NCI-H2107 (cell line): Measurements from ENCODE around the gene PASK.
"Not testable (repeated sequence)": the region's sequence is repeated elsewhere in the genome, so short reads cannot be mapped to it uniquely, and the experiment has no call there.

Experiments
- DNase-seq: peaks from one replicate; lab custom pipeline; 2025; lab: John Stamatoyannopoulos, UW

Gene PASK

DNA sequence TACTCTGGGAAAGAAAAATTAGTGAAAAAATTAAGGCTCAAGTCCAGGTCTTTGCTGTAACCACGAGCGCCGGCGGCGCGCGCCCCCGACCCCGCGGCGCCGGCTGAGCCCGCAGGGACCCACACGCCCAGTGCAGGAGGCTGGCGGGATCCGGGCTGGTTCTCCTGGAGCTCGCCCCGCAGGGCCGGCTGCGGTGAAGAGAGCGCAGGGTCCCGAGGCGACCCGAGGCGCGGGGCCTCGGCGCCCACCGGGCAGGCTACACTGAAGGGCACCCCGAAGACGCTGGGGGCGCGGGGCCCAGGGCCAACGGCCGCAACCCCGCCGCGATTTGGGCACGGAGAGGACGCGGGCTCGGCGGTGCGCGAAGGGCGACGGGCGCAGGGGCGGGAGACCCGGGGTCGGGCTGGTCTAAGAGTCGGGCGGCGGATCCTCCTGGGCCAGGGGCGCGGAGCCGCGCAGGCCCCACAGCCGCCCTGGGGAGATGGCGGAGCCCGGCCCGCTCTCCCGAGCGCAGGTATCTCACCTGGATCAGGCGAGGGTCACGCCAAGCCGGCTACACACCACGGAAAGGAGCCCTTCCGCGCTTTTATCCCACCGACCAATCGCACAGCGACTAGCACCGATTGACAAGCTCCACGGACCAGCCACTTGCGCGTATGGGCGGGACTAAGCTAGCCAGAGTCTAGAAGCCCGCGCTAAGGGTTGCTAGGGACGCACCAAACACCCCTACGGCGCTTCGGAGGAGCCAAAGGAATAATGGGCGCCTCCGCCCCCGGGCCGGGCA, at the start of gene PASK:
TSS of gene PASK (minus strand) at position 582 of the 784 bp plus-strand sequence. CDS start 6,440 bp downstream, outside the sequence.
- peak; percentile 90 for DNase-seq

DNA sequence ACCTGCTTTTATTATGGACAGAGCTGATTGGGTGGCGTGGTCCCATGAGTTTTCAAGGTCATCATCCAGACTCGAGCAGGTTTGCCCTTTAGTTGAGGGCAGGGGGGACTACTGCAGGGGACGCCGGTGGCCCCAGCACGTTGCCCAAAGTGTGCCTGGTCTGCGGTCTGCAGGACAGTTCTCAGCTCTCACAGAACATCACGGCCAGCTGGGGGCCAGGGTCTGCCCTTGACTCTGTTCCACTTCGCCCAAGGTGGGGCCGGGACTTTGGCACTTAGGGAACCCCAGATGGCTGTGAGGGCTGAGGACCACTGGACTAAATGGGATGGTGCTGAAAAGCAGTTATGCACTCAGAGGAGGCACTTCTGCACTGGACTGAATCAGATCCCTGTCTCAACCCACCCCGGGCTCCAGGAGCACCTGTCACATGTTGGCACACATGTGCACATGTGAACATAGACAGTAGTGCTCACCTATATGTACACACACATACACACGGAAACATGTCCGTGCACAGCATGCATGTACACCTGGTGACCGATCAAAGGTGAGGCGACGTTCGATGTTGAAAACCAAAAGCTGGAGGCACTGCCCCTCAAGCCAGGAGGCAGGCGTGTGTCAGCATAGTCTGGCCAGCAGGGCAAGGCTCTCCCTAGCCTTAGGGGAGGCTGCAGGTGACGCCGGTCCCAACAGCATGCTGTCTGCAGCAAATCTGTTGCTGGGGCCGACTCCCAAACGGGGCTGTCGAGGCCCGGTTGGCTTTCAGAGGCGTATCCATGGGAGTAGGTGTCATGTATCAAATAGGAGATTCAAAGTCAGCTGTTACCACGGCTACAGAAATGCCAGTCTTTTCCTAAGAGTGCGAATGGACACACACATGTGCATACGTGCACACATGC, 49.4 kb upstream of the PASK start:
- DNase-seq: no peak

DNA sequence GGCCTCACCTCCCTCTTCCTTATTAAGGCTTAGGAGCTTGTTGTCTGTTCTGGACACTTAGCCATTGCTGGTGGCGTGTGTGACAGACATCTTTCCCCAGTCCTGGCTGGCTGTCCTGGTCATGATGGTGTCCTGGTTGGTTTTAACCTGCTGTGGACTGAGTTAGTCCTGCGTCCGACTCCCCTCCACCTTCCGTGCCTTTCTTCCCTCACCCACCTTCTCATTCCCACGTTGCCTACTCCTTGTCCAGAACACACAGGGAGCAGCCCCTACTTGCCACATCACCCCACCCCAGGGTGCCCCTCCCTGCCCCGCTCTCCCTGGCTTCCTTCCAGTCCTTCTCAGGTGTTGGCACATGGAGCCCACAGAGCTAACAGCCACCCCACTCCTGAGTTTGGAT, 48.7 kb upstream of the PASK start:
- DNase-seq: no peak

DNA sequence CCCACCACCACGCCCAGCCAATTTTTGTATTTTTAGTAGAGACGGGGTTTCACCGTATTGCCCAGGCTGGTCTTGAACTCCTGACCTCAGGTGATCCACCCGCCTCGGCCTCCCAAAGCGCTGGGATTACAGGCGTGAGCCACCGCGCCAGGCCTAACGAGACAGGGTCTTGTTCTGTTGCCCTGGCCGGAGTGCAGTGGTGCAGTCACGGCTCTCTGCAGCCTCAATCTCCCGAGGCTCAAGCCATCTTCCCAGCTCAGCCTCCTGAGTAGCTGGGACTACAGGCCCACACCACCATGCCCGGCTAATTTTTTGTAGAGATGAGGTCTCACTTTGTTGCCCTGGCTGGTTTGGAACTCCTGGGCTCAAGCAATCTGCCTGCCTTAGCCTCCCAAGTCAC, 48.0 kb upstream of the PASK start:
- DNase-seq: not testable (repeated sequence)

DNA sequence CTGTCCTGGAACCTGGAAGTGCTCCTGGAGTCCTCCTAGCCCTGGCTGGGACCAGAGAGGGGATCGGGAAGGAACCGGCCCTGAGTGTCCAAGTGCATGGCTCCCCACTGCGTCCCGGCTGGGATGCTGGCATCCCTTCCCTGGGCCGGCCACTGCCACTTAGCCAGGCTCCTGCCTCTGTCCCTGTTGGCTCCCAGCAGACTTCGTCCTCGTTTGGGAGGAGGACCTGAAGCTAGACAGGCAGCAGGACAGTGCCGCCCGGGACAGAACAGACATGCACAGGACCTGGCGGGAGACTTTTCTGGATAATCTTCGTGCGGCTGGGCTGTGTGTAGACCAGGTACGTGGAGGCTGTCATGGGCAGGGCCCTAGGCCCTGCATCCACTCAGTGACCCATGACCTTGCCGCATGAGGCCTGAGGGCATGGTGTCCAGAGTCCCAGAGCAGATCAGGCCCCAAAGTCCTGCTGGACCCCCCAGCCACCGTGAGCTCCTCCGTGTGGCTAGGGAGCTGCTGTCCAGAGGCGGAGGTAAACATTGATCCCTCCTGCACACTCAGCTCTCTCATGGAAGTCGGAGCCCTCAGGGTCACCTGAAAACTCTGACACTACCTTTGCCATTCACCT, 46.3 kb upstream of the PASK start:
- DNase-seq: no peak

DNA sequence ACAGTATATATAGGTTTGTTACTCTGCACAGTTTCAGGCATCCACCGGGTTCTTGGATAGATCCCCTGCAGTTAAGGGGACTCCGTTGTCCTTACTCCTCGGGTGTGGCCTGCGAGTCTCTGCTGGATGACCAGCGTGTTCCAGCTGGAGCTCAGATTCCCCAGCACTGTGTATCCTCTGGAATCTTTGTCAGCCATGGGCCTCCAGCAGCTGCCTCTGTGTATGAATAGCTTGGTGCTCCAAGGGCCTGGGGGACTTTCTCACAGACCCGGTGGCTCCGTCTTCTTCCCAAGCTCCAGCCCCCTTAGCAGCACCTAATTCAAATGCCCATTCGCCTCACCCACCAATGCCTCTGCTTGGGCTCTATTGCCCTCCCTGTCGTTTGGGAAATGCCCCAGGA, 45.5 kb upstream of the PASK start:
- no peak for DNase-seq

DNA sequence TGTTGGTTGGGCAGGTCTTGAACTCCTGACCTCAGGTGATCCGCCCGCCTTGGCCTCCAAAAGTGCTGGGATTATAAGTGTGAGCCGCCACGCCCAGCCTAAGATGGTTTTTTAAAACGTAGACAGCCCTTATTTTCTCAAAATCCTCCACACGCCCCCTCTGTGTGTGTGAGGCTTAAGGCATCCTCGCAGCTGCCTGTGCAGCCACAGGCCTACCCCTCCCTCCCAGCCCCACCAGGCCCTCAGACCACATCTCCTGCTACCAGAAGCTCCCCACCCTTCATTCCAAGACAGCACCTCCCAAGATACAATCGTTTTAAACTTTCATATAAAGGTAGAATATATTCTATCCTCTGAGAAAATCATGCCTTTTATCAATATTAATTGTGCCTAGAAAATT, 44.0 kb upstream of the PASK start:
- no peak for DNase-seq

DNA sequence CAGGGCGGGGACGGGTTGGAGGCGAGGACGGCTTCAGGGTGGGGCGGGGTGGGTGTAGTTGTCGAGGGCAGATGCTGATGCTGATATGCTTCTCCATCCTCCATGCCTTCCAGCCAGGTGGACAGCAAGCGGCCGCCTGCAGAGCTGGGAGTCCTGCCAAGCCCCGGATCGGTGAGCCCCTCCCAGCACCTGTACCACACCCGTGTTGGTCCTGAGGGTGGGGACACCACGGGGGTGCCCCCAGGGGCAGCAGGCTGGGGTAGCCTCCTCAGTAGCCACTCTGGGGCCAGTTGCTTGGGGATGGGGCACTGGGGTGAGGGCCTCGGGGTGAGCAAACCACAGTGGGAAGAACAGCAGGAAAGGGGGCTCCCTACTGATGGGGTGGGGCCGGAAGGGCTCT, 41.8 kb upstream of the PASK start:
- no peak for DNase-seq

DNA sequence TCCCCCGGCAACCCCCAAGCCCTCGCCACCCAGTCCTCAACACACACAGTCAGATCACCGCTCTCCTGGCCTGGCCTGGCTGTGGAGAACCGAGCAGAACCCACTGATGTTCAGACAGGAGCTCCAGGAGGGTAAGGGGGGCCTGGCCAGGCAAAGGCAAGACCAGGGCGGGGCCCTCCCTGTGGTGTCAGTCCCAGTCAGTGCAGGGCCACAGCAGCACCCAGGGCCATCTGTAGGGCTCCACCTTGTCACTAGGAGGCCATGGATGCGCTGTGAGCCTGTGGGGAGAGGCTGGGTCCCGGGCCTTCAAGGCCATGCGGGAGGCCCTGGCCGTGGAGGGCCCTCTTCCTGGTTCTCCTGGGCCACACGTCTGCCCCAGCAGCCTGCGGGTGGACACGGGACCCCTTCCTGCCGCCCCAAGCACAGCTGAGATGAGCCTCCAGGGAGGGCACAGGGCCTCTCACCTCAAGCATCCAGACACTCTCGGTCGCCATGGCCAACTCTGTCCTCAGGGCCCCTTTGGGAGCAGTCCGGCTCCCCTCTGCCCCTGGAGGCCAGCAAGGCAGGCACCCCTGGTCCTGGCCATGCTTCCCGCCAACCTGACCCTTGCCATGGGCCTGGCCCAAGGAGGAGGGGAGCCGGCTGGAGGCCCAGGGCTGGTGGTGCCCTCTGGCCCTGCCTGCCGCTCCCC, 41.2 kb upstream of the PASK start:
- DNase-seq: no peak

DNA sequence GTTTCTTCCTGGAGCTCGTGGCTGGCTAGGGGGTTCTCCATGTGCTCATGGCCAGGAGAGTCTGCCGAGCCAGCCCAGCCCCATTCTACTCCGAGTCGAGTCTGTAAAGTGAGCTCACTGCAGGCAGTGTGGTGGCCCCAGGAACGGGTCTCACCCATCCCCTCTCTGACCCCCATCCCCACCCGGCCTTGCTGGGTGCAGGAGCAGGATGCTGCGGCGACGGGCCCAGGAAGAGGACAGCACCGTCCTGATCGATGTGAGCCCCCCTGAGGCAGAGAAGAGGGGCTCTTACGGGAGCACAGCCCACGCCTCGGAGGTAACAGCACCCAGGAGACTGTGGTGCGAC, 40.6 kb upstream of the PASK start:
- DNase-seq: no peak

DNA sequence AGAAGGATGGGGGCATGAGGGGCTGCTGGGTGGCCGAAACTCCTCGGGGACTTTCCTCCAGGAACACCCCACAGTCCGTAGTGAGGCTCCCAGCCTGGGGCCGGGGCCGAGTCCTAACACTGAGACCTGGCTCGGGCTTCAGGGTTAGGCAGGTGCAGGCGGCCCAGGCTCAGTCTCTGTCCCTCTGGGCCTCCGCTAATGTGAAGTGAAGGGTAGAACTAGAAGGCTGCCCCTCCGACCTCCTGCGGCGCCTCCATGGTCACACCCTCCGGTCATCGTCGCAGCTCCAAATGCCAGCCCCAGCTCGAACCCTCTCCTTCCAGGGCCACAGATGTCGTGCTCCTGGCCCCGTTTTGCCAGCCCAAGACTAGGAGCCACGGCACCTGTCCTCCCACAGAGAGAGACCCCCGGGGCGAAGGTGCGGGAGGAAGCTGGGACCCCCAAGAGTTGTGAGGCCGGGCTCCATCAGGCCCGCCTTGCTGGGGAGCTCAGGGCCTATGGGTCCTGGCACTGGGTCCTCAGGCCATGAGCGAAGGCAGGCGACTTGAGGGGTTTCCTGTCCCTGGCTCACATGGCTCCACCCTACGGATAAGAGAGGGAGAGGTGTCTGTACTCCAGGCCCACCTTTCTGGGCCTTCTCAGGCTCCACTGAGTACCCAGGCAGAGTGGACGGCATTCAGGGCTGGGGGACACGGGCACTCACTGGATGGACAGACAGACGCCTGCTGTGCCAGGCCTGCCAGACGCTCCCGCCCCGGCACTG, 40.0 kb upstream of the PASK start:
- no peak for DNase-seq

DNA sequence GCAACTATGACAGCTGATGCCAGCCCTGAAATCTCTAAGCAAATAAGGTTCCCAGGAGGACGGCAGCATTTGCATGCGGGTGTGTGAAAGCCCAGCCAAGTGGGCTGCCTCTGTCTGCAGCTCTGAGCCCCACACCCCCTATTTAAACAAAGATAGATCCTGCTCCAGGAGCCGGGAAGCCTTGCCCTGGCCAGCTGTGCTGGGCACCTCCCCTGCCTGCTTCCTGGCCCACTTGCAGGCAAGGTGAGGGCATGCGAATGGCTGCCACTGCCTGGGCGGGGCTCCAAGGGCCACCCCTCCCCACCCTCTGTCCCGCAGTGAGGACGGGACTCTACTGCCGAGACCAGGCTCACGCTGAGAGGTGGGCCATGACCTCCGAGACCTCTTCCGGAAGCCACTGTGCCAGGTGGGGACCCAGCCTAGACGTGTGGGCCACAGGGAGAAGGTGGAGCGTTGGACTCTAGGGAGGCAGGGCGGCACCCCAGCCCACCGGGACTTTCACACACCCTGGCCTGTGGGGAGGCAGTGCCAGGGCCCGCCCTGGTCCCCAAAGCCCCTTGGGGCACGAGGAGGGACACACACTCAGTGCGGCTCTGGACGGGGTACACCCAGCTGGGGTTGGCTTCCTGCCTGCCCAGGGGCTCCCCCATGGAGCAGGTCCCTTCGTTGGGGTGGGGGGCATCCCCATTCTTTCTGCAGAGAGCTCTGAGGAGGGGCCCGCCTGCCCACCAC, 39.3 kb upstream of the PASK start, which contains the start of gene ANO7:
TSS of gene ANO7 (plus strand) at position 317 of the 732 bp plus-strand sequence. CDS start 1,387 bp downstream, outside the sequence.
- DNase-seq: no peak

DNA sequence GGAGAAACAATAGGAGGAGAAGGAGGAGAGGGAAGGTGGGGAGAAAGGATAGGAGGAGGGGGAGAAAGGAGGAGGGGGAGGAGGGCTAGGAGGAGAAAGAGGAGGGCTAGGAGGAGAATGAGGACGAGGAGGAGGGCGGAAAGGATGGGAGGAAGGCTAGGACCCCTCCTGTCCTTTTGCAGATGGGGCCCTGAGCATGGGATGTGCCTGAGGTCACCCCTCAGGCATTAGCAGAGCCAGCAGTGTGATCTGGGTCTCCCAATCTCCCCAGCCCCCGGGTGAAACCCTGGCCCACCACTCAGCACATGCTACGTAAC, 38.6 kb upstream of the PASK start:
- DNase-seq: no peak

DNA sequence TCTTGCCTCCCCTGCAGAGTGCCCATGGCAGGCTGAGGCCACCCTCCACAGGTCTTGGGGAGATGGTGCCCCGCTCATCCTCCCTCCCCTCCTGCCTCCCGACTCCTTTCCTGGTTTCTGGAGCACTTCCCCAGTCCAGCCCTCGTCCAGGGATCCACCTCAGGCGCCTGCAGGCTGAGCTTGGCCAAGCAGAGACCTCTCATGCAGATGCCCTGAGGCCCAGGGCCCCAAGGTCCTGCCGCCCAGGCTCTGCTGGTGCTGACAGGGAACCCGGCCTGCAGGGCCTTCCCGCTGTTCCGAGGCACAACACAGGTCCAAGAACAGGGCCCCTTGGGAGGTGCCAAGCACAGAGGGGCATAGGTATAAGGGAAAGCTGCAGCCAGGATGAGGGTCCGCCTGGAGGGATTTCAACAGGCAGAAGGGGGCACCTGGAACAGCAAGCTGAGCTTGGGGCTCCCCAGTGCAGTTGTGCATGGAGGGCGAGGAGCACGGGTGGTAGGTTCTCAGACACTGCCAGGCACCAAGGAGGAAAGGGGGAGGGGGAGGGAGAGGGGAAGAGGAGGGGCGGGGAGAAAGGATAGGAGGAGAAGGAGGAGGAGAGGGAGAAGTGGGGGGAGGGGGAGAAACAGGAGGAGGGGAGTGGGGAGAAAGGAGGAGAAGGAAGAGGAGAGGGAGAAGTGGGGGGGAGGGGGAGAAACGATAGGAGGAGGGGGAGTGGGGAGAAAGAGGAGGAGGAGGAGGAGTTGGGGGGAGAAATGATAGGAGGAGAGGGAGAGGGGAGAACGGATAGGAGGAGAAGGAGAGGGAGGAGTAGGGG, 38.0 kb upstream of the PASK start:
- no peak for DNase-seq

DNA sequence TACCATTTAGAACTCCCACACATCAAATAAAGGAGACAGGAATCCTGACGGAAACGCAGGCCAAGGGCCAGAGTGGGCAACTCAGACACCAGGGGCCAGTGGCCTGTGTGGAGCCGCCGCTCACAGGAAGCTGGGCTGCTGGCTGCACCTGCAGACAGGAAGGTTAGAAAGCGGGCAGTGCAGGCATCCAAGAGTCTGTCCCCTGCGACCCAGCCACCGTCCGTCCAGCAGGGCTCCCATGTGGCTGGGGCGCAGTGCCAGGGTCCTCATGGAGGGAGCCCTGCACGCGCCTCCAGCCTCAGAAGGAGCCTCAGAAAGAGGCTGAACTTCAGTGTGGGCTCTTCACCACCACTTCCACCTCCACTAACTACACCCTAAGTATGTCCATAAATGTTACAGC, 36.7 kb upstream of the PASK start:
- no peak for DNase-seq

DNA sequence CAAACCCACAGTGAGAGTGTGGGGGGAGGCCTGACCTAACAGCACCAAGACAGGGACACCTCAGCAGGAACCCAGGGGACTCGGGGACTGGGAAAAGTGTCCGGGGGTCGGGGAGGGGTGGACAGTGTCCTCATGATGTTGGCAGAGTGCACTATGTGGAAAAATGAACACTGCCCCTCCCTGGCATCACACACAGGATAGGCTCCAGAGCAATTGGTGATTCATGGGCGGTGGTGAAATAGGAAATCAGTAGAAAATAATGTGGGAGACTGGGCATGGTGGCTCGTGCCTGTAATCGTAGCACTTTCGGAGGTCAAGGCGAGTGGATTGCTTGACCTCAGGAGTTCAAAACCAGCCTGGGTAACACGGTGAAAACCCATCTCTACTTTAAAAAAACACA, 35.6 kb upstream of the PASK start:
- no peak for DNase-seq

DNA sequence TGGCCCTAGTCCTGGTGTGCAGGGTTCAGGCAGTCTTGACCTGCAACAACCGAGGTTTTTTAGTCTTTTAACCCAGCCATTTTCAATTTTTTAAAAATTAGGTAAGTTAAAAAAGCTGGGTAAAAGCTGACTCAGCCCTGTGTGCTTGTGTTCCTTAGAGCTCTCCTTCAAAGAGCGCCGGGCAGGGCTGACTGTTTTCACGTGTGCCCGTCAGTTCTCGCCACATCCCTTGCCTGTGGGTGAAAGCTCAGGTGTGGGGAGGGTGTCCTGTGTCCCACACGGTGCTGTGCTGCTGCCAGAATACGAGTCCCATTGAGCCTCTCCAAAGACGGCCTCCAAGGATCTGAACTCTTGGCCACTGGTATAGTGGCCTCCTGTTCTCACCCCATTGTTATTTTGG, 33.9 kb upstream of the PASK start:
- DNase-seq: no peak

DNA sequence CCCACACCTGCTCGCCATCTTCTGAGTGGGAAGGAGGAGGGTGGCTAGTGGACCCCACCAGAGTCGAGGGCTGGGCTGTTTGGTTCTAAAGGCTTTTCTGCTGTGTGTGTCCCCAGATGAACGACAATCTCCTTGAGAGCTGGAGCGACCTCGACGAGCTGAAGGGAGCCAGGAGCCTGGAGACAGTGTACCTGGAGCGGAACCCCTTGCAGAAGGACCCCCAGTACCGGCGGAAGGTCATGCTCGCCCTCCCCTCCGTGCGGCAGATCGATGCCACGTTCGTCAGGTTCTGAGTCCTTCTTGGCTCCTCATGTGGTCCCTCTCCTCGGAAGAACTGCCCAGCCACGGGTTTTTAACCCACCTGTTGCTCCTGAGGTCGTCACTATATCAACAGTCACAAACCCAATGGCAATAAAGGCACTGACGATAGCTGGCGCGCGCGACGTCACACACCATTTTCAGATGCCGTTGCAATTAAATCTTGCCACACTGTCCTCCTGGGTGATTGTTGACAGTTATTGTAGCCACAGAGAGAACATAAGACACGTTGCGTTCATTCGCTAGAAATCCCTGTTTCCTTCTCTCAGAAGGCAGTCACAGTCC, 33.4 kb upstream of the PASK start:
- DNase-seq: no peak

DNA sequence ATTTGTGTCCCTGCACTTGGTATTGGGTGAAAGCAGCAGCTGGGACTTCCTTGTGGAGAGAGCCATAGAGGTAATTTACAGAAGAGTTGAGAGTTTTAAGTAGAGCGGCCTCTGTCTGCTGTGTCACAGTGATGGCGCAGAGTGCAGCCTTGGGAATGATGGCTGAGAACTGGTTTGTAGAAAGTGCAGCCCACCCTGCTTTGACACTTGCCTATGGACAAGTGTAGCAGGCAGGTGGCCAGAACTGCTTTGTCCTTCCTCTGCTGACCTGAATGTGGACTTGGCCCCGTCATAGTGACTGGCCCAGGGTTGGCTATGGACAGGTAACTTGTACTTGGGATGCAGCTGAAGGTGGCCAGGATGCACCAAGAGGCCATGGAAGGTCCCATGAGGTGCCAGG, 32.9 kb upstream of the PASK start:
- DNase-seq: no peak

DNA sequence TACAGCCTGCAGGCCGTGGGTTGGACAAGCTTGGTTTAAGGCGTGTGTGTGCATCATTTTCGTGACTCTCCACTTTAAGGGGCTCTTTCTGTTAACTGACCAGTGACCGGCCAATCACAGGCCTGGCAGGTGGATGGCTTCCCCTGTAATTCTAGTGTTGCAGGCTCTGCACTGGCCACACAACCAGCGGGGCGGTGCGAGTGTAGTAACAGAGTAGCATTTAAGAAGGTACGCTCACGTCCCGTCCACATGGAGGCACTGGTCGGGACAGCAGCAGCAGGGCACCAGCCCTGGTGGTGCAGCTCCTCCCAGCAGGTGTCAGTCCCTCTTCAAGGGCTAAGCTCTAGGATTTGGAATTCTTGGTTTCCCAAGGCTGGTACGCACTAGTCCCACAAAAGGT, 31.2 kb upstream of the PASK start:
- no peak for DNase-seq
